PC-3 (cell line): ENCODE results near the gene SPIRE2.

Experiments used
- EZH2 ChIP-seq: fragments of 300-600 bp; sonication (generic); IDR thresholded peaks from one replicate; pipeline ENCODE4 v1.6.1; 2017; ENCODE audit warnings: antibody characterized with exemption, mild to moderate bottlenecking, low read length; ENCODE audit not compliant: unreplicated experiment
- EZH2phosphoT487 ChIP-seq: fragments of 300-600 bp; sonication (generic); IDR thresholded peaks from 2 replicates; pipeline ENCODE4 v1.6.1; 2018; ENCODE audit warnings: mild to moderate bottlenecking, antibody characterized with exemption, low read length, borderline replicate concordance
- TF ChIP-seq, protein P1 (sequence below): fragments of 300-600 bp; sonication (generic); conservative IDR thresholded peaks from 2 replicates; pipeline ENCODE4 v1.5.1; 2017; ENCODE audit warnings: antibody characterized with exemption, low read depth, mild to moderate bottlenecking, low read length

DNA sequence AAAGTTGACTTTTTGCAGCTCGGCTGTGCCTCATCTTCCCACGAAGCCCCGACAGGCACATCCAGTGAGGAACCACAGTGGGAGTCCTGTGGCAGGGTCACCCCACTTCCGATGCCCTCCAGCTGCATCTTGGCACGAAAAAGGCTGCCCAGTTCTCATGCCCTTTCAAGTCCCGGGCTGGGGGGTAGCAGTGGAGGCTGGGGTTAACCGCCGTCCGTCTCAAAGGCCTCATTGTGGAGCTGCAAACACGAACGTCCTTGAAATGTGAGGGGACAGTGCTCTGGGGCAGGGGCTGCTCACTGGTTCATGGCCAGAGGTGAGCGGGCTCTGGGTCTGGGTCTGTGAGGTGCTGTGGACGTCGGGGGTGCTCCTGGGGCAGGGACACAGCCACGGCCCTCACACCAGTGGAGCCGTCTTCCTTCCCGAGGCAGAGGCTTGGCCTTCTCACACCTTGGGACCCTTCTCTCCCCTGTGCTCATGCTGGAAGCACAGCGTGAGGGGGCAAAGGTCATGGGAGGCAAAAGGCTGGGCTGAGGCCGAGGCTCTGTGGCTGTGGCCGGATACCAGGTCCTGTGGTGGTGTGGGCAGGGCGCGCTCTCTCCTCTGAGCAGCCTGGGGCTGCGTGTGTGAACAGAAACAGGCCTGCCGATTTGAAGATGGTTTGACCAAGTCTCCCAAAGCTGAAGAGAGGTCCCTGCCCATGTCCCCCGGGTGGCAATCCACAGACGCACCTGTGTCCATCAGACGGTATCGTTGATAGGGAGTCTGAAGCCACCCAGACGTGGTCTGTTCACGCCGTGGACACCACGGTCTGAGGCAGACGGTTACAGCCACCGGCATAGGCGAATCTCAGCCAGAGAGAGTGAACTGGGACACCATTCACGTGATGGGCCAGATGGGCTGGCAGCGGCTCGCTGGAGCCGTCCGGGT is 87.3 kb downstream of the SPIRE2 start:
- TF ChIP-seq, protein P1, sequence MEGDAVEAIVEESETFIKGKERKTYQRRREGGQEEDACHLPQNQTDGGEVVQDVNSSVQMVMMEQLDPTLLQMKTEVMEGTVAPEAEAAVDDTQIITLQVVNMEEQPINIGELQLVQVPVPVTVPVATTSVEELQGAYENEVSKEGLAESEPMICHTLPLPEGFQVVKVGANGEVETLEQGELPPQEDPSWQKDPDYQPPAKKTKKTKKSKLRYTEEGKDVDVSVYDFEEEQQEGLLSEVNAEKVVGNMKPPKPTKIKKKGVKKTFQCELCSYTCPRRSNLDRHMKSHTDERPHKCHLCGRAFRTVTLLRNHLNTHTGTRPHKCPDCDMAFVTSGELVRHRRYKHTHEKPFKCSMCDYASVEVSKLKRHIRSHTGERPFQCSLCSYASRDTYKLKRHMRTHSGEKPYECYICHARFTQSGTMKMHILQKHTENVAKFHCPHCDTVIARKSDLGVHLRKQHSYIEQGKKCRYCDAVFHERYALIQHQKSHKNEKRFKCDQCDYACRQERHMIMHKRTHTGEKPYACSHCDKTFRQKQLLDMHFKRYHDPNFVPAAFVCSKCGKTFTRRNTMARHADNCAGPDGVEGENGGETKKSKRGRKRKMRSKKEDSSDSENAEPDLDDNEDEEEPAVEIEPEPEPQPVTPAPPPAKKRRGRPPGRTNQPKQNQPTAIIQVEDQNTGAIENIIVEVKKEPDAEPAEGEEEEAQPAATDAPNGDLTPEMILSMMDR = no peak
- TF ChIP-seq EZH2 (no peak), EZH2phosphoT487 (no peak)
